ENCODE data around the gene CDC14A.

DNA sequence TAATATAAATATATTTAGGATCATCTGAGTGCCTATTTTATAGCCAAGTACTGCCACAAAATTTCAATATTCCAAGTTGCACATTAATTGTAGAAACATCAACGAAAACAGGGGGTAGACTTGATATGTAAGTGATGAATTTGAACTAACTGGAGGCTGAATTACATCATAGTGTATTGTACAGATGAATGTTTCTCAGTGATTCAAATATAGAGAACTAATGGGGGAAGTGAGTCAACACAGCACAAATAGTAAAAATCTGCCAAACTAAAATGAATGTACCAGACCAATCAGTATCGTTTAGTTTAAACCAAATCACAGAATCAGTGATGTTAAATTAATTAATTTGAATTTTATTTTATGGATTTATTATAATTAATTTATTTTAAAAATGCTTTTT is 43.5 kb upstream of the CDC14A start:
- TF ChIP-seq, protein P1, sequence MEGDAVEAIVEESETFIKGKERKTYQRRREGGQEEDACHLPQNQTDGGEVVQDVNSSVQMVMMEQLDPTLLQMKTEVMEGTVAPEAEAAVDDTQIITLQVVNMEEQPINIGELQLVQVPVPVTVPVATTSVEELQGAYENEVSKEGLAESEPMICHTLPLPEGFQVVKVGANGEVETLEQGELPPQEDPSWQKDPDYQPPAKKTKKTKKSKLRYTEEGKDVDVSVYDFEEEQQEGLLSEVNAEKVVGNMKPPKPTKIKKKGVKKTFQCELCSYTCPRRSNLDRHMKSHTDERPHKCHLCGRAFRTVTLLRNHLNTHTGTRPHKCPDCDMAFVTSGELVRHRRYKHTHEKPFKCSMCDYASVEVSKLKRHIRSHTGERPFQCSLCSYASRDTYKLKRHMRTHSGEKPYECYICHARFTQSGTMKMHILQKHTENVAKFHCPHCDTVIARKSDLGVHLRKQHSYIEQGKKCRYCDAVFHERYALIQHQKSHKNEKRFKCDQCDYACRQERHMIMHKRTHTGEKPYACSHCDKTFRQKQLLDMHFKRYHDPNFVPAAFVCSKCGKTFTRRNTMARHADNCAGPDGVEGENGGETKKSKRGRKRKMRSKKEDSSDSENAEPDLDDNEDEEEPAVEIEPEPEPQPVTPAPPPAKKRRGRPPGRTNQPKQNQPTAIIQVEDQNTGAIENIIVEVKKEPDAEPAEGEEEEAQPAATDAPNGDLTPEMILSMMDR (IDR thresholded peaks at IDR 0.05; ENCODE audit: control extremely low read depth in 1 of 3, insufficient read depth in 1 of 3, low read depth in 1 of 3, low read length in 3 of 3) = no peak
- no peak for TF ChIP-seq TAF1 (IDR thresholded peaks at IDR 0.05; ENCODE audit: low read depth, low read length)
- no peak for TF ChIP-seq CHD2 (IDR thresholded peaks at IDR 0.05; ENCODE audit: low read length)
- TF ChIP-seq, protein P2, sequence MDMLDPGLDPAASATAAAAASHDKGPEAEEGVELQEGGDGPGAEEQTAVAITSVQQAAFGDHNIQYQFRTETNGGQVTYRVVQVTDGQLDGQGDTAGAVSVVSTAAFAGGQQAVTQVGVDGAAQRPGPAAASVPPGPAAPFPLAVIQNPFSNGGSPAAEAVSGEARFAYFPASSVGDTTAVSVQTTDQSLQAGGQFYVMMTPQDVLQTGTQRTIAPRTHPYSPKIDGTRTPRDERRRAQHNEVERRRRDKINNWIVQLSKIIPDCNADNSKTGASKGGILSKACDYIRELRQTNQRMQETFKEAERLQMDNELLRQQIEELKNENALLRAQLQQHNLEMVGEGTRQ (IDR thresholded peaks at IDR 0.05; ENCODE audit: low read length) = no peak
- TF ChIP-seq, protein P3, sequence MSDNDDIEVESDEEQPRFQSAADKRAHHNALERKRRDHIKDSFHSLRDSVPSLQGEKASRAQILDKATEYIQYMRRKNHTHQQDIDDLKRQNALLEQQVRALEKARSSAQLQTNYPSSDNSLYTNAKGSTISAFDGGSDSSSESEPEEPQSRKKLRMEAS (IDR thresholded peaks at IDR 0.05) = no peak
- TF ChIP-seq KDM4A (IDR thresholded peaks at IDR 0.05; ENCODE audit: low read depth, low read length, severe bottlenecking) = no peak
- no peak for TF ChIP-seq GABPA (IDR thresholded peaks at IDR 0.05; ENCODE audit: borderline replicate concordance, insufficient read depth, low read length)
- TF ChIP-seq EZH2 (IDR thresholded peaks at IDR 0.05; ENCODE audit: low read depth, low read length, severe bottlenecking) = no peak
- no peak for TF ChIP-seq CEBPB (IDR thresholded peaks at IDR 0.05; ENCODE audit: low read depth, low read length)
- no peak for TF ChIP-seq POLR2A (IDR thresholded peaks at IDR 0.05; ENCODE audit: control extremely low read depth in 1 of 2, low read depth in 2 of 2, low read length in 2 of 2)
- no peak for TF ChIP-seq POLR2AphosphoS5 (IDR thresholded peaks at IDR 0.05; ENCODE audit: low read depth, low read length)
- TF ChIP-seq SIX5 (IDR thresholded peaks at IDR 0.05; ENCODE audit: low read depth, low read length) = no peak

Data from H1 (cell line).